Sigmoid colon (tissue), 7 donors: ENCODE results near the gene OSBP. TPM values are rescaled to one million over a fixed set of nuclear protein-coding genes. Genes with fewer than 3 reads are reported as not detected.
"Not testable (repeated sequence)": the region's sequence is repeated elsewhere in the genome, so short reads cannot be mapped to it uniquely, and the experiment has no call there.

Experiments used
- DNase-seq: peaks from one replicate; pipeline ENCODE4 v3.0.0-alpha.2; 2019
- H3K27ac ChIP-seq, 4 donors: fragments of 200-600 bp; sonication (generic); one replicate each; pipeline ENCODE4 v1.5.1; 2016 to 2019; ENCODE audit warnings: mild to moderate bottlenecking in 1 of 4
- H3K27me3 ChIP-seq, 3 donors: fragments of 200-600 bp; sonication (generic); one replicate each; pipeline ENCODE4 v1.5.1; 2019; ENCODE audit warnings: mild to moderate bottlenecking in 1 of 3
- H3K36me3 ChIP-seq, 4 donors: fragments of 200-600 bp; sonication (generic); one replicate each; pipeline ENCODE4 v1.5.1; 2016 to 2019
- H3K4me1 ChIP-seq, 4 donors: fragments of 200-600 bp; sonication (generic); one replicate each; pipeline ENCODE4 v1.5.1; 2017 to 2019
- H3K4me3 ChIP-seq, 4 donors: fragments of 200-600 bp; sonication (generic); one replicate each; pipeline ENCODE4 v1.5.1; 2017 to 2019; ENCODE audit warnings: mild to moderate bottlenecking in 2 of 4, moderate library complexity in 1 of 4
- H3K9me3 ChIP-seq, 4 donors: fragments of 200-600 bp in 3 of 4; sonication (generic) in 3 of 4; one replicate each; pipeline versions ENCODE4 v1.5.1 to v1.6.1; 2013 to 2019
- EP300 ChIP-seq, 4 donors: sonication (generic); formaldehyde crosslinking; IDR thresholded peaks; one replicate each; pipeline ENCODE4 v1.6.1; 2017; ENCODE audit warnings: antibody characterized with exemption in 4 of 4
- POLR2A ChIP-seq, 2 donors: fragments of 450-650 bp; IDR thresholded peaks; one replicate each; pipeline ENCODE4 v1.6.1; 2016; ENCODE audit warnings: antibody characterized with exemption in 2 of 2, mild to moderate bottlenecking in 2 of 2, moderate library complexity in 2 of 2
- POLR2AphosphoS5 ChIP-seq, 4 donors: sonication (generic); formaldehyde crosslinking; IDR thresholded peaks; one replicate each; pipeline ENCODE4 v1.6.1; 2017; ENCODE audit warnings: antibody characterized with exemption in 4 of 4
- WGBS, 2 donors: extraction: QIAGEN DNeasy Blood & Tissue Kit; methylation state at CpG; one replicate each; pipeline ENCODE4 v1.1.7; 2013; 5-methylcytosine and 5-hydroxymethylcytosine counted together
- intact Hi-C: fragments of 100-400 bp; cut with DNase I; formaldehyde crosslinking; loops from one replicate; pipeline ENCODE4 v1.15.1; 2023
- polyA plus RNA-seq, 3 donors: library from polyadenylated mRNA; stranded (reverse); fragments of 200-250 nt; gene quantifications; one replicate each; pipeline ENCODE4 v1.2.3, GENCODE V29; 2013
- total RNA-seq, 4 donors: library from RNA; depleted of rRNA; stranded (reverse); fragments of >200 nt; gene quantifications; one replicate each; pipeline ENCODE4 v1.1.0, GENCODE V29; 2016
- TF ChIP-seq, protein P1 (sequence below), 4 experiments: fragments of 450-650 bp in 3 of 4; fragments of 200-600 bp in 1 of 4; IDR thresholded peaks; one replicate each; pipeline ENCODE4 v1.5.1; 2016 to 2019; ENCODE audit warnings: antibody characterized with exemption in 4 of 4, mild to moderate bottlenecking in 3 of 4, moderate library complexity in 2 of 4
- donor health status: healthy with polysubstance abuse.
- donor health status: Bipolar disorder and iron deficiency.
- donor health status: healthy.

OSBP gene
- total and polyA plus RNA-seq, 7 donors, result 16.2 to 41.5 (median 27.5) TPM

DNA sequence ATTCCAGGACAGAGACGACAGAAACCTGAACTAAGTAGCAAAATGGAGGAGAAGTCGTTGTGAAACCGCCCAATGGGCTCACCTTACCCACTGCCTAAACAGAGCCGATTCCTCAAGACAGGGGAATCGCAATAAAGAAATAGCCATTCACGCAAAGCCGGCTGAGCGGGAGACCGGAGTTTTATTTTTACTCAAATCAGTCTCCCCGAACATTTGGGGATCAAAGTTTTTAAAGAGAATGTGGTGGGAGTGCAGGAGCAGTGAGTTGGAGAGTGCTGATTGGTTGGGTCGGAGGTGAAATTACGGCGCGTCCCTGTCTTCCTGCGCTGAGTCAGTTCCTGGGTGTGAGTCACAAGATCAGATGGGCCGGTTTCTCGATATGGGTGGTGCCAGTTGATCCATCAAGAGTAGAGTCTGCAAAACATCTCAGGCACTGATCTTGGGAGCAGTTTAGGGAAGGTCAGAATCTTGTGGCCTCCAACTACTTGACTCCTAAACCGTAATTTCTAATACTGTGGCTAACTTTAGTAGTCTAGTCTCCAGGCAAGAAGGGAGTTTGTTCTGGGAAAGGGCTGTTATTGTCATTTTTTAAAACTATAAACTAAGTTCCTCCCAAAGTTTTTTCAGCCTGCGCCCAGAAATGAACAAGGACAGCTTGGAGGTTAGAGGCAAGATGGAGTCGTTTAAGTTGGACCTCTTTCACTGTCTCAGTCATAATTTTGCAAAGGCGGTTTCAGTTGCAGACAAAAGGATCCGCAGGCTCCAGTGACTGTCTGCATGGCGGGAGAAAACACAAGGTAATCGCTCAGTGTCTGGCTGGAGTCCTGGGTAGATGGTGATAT lies 70.2 kb downstream of the OSBP start:
- intact Hi-C loops, result no loop called here
- H3K27me3 ChIP-seq, result no peaks in the 10 kb centered on the region
- peaks cover 0 to 5% (median 2%) of the 10 kb centered on the region in 4 donors for H3K4me1 ChIP-seq
- WGBS, 2 donors, result 94 to 95% methylated on average over 24 of the region's 24 CpGs
- H3K4me3 ChIP-seq, result no peak overlapping the region
- H3K36me3 ChIP-seq, result no peaks in the 10 kb centered on the region
- no peak overlapping the region for H3K27ac ChIP-seq
- TF ChIP-seq, protein P1, sequence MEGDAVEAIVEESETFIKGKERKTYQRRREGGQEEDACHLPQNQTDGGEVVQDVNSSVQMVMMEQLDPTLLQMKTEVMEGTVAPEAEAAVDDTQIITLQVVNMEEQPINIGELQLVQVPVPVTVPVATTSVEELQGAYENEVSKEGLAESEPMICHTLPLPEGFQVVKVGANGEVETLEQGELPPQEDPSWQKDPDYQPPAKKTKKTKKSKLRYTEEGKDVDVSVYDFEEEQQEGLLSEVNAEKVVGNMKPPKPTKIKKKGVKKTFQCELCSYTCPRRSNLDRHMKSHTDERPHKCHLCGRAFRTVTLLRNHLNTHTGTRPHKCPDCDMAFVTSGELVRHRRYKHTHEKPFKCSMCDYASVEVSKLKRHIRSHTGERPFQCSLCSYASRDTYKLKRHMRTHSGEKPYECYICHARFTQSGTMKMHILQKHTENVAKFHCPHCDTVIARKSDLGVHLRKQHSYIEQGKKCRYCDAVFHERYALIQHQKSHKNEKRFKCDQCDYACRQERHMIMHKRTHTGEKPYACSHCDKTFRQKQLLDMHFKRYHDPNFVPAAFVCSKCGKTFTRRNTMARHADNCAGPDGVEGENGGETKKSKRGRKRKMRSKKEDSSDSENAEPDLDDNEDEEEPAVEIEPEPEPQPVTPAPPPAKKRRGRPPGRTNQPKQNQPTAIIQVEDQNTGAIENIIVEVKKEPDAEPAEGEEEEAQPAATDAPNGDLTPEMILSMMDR (IDR thresholded peaks at IDR 0.05), result no peak
- no peak for TF ChIP-seq POLR2AphosphoS5 (IDR thresholded peaks at IDR 0.05)
- TF ChIP-seq EP300 (IDR thresholded peaks at IDR 0.05), result no peak
- no peak for TF ChIP-seq POLR2A (IDR thresholded peaks at IDR 0.05)
- H3K9me3 ChIP-seq, result no peaks in the 10 kb centered on the region
- no peak for DNase-seq

GRCh38 chr11:59544869-59545178 lies 70.8 kb downstream of the OSBP start:
- no peaks in the 10 kb centered on the region for H3K9me3 ChIP-seq
- no peaks in the 10 kb centered on the region for H3K4me1 ChIP-seq
- no peak for TF ChIP-seq POLR2AphosphoS5 (IDR thresholded peaks at IDR 0.05)
- no peak for TF ChIP-seq EP300 (IDR thresholded peaks at IDR 0.05)
- TF ChIP-seq, protein P1 (IDR thresholded peaks at IDR 0.05), result no peak
- no peak for TF ChIP-seq POLR2A (IDR thresholded peaks at IDR 0.05)
- H3K4me3 ChIP-seq, result no peak overlapping the region
- WGBS, 2 donors, result 83 to 90% methylated on average over 3 of the region's 3 CpGs
- intact Hi-C loops, result no loop called here
- H3K27me3 ChIP-seq, result no peaks in the 10 kb centered on the region
- DNase-seq, result no peak
- H3K36me3 ChIP-seq, result no peaks in the 10 kb centered on the region
- H3K27ac ChIP-seq, result no peak overlapping the region

GRCh38 chr11:59543713-59544112 lies 71.9 kb downstream of the OSBP start:
- intact Hi-C loops, H3K9me3 ChIP-seq, DNase-seq, H3K4me1 ChIP-seq, H3K4me3 ChIP-seq, H3K27ac ChIP-seq, H3K27me3 ChIP-seq, H3K36me3 ChIP-seq: not testable (repeated sequence)
- 84 to 90% methylated on average over 3 of the region's 3 CpGs for WGBS, 2 donors

DNA sequence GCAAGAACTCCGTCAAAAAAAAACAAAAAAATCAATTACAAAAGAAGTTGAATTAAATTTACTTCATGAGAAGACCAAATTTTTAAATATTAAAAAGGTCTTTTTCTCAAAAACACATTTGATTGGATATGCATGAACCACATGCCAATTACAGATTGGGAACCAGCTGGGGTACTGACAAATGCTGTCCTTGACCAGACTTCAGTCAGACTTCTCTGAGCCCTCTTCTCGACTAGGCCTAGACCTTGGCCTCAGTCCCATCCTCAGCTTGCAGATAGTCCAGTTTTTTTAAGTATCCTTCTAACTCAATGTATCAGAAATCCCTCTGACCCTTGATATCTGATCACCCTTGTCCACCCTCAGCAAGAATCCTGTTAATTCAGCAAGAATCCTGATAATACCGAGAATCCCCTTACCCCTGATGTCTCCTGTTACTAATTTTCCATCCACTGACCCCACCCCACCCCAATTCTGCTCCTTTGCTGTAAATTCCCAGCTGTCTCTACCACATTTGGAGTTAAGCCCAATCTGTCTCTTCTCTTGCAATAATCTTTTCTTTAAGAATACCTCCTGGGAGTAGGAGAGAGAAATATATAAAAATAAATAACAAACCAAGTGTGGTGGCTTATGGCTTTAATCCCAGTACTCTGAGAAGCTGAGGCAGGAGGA lies 73.3 kb downstream of the OSBP start:
- Histone ChIP-seq H3K9me3 (no peaks in the 10 kb centered on the region), H3K27ac (no peak overlapping the region), H3K4me1 (peaks cover 0 to 8% (median 6%) of the 10 kb centered on the region in 4 donors), H3K27me3 (no peaks in the 10 kb centered on the region), H3K36me3 (no peaks in the 10 kb centered on the region), H3K4me3 (no peak overlapping the region)
- intact Hi-C loops, result no loop called here
- 79 to 84% methylated on average over 3 of the region's 3 CpGs for WGBS, 2 donors
- TF ChIP-seq EP300 (IDR thresholded peaks at IDR 0.05) (no peak), POLR2AphosphoS5 (IDR thresholded peaks at IDR 0.05) (no peak), POLR2A (IDR thresholded peaks at IDR 0.05) (no peak)
- TF ChIP-seq, protein P1 (IDR thresholded peaks at IDR 0.05), result no peak
- DNase-seq, result no peak

GRCh38 chr11:59534676-59535075 lies 80.9 kb downstream of the OSBP start:
- Histone ChIP-seq H3K4me1 (peaks cover 0 to 14% (median 7%) of the 10 kb centered on the region in 4 donors), H3K36me3 (no peaks in the 10 kb centered on the region), H3K27me3 (no peaks in the 10 kb centered on the region), H3K27ac (no peak overlapping the region), H3K9me3 (no peaks in the 10 kb centered on the region), H3K4me3 (no peak overlapping the region)
- TF ChIP-seq POLR2AphosphoS5 (IDR thresholded peaks at IDR 0.05) (no peak), POLR2A (IDR thresholded peaks at IDR 0.05) (no peak), EP300 (IDR thresholded peaks at IDR 0.05) (no peak)
- TF ChIP-seq, protein P1 (IDR thresholded peaks at IDR 0.05), result no peak
- WGBS, 2 donors, result 90 to 93% methylated on average over 1 of the region's 1 CpG
- intact Hi-C loops, result loop anchor here (5.0 to 10.0 kb wide), 2 partner anchors 218 to 270 kb away; no protein-coding TSS in a partner anchor
- DNase-seq, result no peak
